ENCODE data around the gene CBX6. TPM values are rescaled to one million over a fixed set of nuclear protein-coding genes. Genes with fewer than 3 reads are reported as not detected.

Gene CBX6
- total and polyA plus RNA-seq, 2 of the 8 experiments (the other 6 are each of a cell fraction or from before 2014, with no cell fraction given), result 10.6 to 27.5 TPM

- Histone ChIP-seq H3K79me2 (ENCODE audit: control insufficient read depth in 1 of 2, insufficient read depth in 2 of 2, low read length in 2 of 2) (peaks cover 0 to 9% of the 10 kb centered on the region in 2 experiments; a peak in 2 of 4 replicates), H2BK15ac (ENCODE audit: low read length) (no peak overlapping the region), H3K4me1 (replicated peaks in 1 of 4; ENCODE audit: control insufficient read depth in 3 of 4, insufficient read depth in 4 of 4, low read length in 3 of 4) (peaks cover 2 to 23% (median 18%) of the 10 kb centered on the region in 4 experiments), H2BK120ac (replicated peaks; ENCODE audit: low read depth, low read length) (no peak overlapping the region), H3K4ac (replicated peaks; ENCODE audit: insufficient read length, low read depth, low read length) (no peak overlapping the region), H3K4me2 (ENCODE audit: insufficient read depth in 1 of 2, low read depth in 2 of 2, low read length in 2 of 2) (peak overlapping the region; percentile 2 to 28; a peak in 1 of 4 replicates), H3K27ac (ENCODE audit: low read depth, low read length) (no peak overlapping the region), H2AK5ac (ENCODE audit: low read depth, low read length) (no peak overlapping the region), H3K14ac (ENCODE audit: insufficient read length) (no peak overlapping the region), H3K27me3 (replicated peaks in 1 of 4; ENCODE audit: control insufficient read depth in 3 of 4, extremely low read depth in 1 of 4, insufficient read depth in 3 of 4, low read length in 3 of 4) (no peaks in the 10 kb centered on the region), H3K18ac (ENCODE audit: extremely low read depth, low read length) (no peak overlapping the region), H2BK12ac (ENCODE audit: low read depth, low read length) (no peak overlapping the region), H3K23me2 (ENCODE audit: low read depth, low read length) (peaks cover 5% of the 10 kb centered on the region; the same call in 1 of the 2 replicates), H2AFZ (ENCODE audit: low read length) (no peak overlapping the region), H3K23ac (ENCODE audit: insufficient read length) (no peak overlapping the region), H4K20me1 (replicated peaks in 1 of 2; ENCODE audit: control insufficient read depth in 1 of 2, insufficient read depth in 2 of 2, low read length in 2 of 2) (peaks cover 13 to 21% of the 10 kb centered on the region in 2 experiments), H3K56ac (replicated peaks; ENCODE audit: insufficient read length, low read depth, low read length) (no peak overlapping the region), H2BK5ac (ENCODE audit: low read depth, low read length) (no peak overlapping the region), H3K79me1 (ENCODE audit: low read depth, low read length) (peaks cover 7% of the 10 kb centered on the region), H3K9me3 (ENCODE audit: insufficient read depth in 2 of 2, low read depth in 1 of 2, low read length in 1 of 2) (no peaks in the 10 kb centered on the region), H4K91ac (replicated peaks; ENCODE audit: insufficient read length, low read length) (no peak overlapping the region), H3K9ac (replicated peaks in 1 of 4; ENCODE audit: extremely low read depth in 1 of 4, low read depth in 3 of 4, low read length in 3 of 4) (no peak overlapping the region), H3K36me3 (ENCODE audit: control insufficient read depth in 2 of 4, insufficient read depth in 4 of 4, low read length in 3 of 4) (peaks cover 0 to 24% (median 13%) of the 10 kb centered on the region in 4 experiments; a peak in 4 of 8 replicates), H2BK20ac (ENCODE audit: low read length) (no peak overlapping the region), H4K5ac (ENCODE audit: insufficient read length, low read depth, low read length) (no peak overlapping the region), H4K8ac (ENCODE audit: extremely low read depth, insufficient read depth, low read length) (peak overlapping the region; percentile 31), H3K4me3 (ENCODE audit: extremely low read depth in 1 of 4, insufficient read depth in 2 of 4, low read depth in 3 of 4, low read length in 4 of 4) (0 out of 8 replicates have a peak overlapping the region, but pooled peaks of 1 of the 4 experiments have one; percentile 35)
- POLR2A ChIA-PET (ENCODE audit: partially characterized antibody), result interaction anchor here (0.6 kb wide), 1 partner anchor 8 kb away, joined by 3 read pairs; no protein-coding TSS in a partner anchor
- 67% methylated on average over 22 of the region's 75 CpGs; no CpG with 5 or more reads in 1 of the 2 experiments for WGBS, 2 experiments (ENCODE audit: extremely low coverage in 1 of 2, insufficient coverage in 1 of 2, insufficient read length in 1 of 2, insufficient replicate concordance in 2 of 2, low coverage in 1 of 2, low lambda C conversion rate in 2 of 2, missing lambda C conversion rate in 1 of 2)
- DNase-seq (ENCODE audit: low read depth in 1 of 2, low spot score in 2 of 2) (peak; percentile 70 to 83), FAIRE-seq (no peak)
- CTCF ChIA-PET (ENCODE audit: partially characterized antibody), result interaction anchor here (0.5 to 8.1 kb wide), 4 partner anchors 98 to 1003 kb away, joined by 3 to 79 read pairs (median 4); no protein-coding TSS in a partner anchor
- TF ChIP-seq CTCF (IDR thresholded peaks at IDR 0.05; ENCODE audit: control extremely low read depth in 1 of 3, insufficient read depth in 1 of 3, low read depth in 1 of 3, low read length in 3 of 3) (peak in 1 of 3 experiments; percentile 19; a peak in 1 of 4 replicates), POLR2A (IDR thresholded peaks at IDR 0.05; ENCODE audit: control extremely low read depth in 1 of 2, low read depth in 2 of 2, low read length in 2 of 2) (no peak)
Observed at GRCh38 chr22:38866399-38867123, 5.5 kb downstream of the CBX6 start.
